HG02610 (cell line): Measurements from ENCODE around the gene C13orf46.
"Not testable (repeated sequence)": the region's sequence is repeated elsewhere in the genome, so short reads cannot be mapped to it uniquely, and the experiment has no call there.

ENCODE experiments used
- ATAC-seq: cut with Tn5 transposase; IDR thresholded peaks from one replicate; pipeline ENCODE4 v1.9.1; 2021; ENCODE audit warnings: mild to moderate bottlenecking, moderate library complexity; ENCODE audit not compliant: unreplicated experiment

The C13orf46 gene

GRCh38 chr13:113973218-113974164 lies at the start of gene C13orf46:
C13orf46 (minus strand) TSS chr13:113974076; CDS start chr13:113973997, 79 bp downstream.
- no peak for ATAC-seq

- ATAC-seq = no peak
Observed at GRCh38 chr13:114022876-114023275, 49.0 kb upstream of the C13orf46 start.

DNA sequence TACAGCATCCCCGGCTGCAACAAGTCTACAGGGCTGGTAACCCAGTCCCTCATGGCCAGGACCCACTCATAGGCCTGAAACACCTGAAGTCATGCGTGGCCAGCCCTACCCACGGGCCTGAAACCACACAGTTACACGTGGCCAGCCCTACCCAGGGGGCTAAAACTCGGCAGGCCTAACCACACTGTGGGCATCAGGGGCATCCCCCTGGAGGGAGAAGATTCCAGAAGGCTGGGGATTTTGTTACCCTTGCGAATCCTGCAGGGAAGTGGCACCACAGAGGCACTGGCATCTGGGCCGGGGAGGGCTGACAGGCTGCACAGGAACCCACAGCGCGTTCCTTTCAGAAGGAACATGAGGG lies 48.4 kb upstream of the C13orf46 start:
- no peak for ATAC-seq

- no peak for ATAC-seq
Observed at GRCh38 chr13:114021464-114022308, 47.8 kb upstream of the C13orf46 start.

- ATAC-seq = no peak
Observed at GRCh38 chr13:114020750-114021463, 47.0 kb upstream of the C13orf46 start.

GRCh38 chr13:114020134-114020533 lies 46.3 kb upstream of the C13orf46 start:
- not testable (repeated sequence) for ATAC-seq

- ATAC-seq = no peak
Observed at GRCh38 chr13:114019367-114019766, 45.5 kb upstream of the C13orf46 start.

DNA sequence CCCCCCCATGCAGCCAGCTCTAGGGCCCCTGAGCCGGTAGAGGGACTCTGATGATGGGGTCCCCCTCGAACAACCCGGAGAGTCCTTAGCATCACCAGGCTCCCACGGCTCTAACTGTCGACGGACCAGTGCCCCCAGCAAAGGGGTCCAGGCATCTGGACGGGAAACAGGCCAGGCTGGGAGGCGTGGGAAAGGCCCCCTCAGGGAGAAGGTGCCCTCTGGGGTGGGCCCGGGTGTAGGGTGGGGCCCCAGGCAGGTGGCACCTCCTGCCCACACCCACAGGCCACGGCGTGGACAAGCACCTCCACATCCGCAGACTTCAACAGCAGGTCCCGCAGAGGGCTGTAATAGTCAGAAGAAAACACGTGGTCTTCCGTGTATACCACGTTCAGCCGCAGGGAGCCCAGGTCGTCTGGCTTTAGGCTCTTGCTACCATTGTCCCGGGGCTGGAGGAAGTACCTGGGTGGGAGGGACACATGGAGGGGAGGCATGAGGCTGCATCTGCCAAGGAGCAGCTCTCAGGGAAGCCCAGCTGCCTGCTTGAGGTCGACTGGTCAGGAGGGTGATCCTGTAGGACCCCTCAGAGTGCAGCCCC lies 44.7 kb upstream of the C13orf46 start:
- ATAC-seq = no peak

- ATAC-seq = no peak
Observed at GRCh38 chr13:114017966-114018365, 44.1 kb upstream of the C13orf46 start.

DNA sequence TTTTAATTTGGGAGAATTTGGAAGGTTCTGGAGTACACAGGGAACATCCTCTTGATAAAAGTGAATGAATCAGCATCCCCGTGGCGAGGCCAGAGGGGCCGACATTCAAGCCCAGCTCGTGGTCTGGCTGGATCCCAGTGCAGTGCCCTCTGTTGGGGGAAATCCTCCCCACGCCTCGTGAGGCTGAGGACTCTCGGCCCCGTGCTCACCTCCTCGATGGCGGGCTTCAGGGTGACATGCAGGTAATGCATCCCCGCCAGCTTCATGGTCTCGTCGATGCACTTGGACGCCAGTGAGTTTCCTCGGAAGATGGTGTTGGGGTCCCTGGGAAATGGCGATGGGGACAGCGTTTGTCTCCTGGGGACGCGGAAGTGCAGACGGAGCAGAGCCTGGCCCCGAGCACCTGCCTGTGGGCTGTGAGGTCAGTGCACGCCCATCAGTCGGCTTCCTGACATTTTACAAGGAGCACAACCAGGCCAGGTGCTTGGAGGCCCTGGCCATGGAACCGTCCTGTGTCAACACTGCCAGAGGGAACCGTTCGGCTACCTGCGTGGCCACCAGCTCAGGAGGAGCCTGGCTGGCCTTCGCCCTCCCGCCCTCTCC lies 43.3 kb upstream of the C13orf46 start:
- ATAC-seq = no peak

DNA sequence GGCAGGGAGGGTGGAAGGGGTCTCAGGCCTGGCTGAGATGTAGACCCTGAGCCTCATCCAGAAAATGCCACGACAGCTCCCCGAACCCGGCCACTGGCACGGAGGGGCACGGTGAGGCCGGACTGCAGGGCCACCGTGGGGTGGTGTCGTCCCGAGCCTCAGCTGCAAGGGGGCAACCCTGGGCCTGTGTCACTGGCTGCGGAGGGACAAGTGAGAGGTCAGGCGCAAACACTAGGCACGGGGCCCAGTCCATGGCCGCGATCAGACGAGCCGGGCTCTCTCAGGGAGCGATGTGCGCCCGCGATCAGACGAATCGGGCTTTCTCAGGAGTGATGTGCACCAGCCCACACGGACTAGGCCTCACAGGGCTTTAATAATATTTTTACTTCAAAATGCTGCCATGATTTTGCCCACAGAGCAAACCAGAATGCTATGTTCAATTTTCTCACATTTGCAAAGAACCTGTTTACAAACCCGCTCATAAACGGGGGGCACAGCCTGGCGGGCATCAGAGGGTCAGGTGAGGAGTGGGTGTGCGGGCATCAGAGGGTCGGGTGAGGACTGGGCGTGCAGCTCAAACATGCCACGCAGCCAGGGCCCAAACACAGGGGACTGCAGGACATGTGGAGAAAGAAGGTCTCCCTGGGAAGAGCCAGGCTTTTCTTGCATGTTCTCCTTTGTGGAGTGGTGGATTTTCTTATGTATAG lies 42.6 kb upstream of the C13orf46 start:
- no peak for ATAC-seq

- ATAC-seq = no peak
Observed at GRCh38 chr13:114015969-114016295, 42.1 kb upstream of the C13orf46 start.

GRCh38 chr13:114015111-114015968 lies 41.5 kb upstream of the C13orf46 start:
- no peak for ATAC-seq

GRCh38 chr13:114013952-114014629 lies 40.2 kb upstream of the C13orf46 start:
- no peak for ATAC-seq

DNA sequence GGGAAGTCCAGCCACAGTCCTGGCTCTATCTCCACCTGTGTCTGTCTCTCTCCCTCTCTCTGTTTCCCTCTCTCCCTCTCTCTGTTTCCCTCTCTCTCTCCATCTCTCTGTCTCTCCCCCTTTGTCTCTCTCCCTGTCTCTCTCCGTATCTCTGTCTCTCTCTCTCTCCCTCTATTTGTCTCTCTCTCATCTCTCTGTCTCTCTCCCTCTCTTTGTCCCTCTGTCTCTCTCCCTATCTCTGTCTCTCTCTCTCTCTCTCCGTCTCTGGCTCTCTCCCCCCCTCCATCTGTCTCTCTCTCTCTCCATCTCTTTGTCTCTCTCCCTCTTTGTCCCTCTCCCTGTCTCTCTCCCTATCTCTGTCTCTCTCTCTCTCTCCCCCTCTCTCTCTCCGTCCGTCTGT lies 39.5 kb upstream of the C13orf46 start:
- no peak for ATAC-seq

DNA sequence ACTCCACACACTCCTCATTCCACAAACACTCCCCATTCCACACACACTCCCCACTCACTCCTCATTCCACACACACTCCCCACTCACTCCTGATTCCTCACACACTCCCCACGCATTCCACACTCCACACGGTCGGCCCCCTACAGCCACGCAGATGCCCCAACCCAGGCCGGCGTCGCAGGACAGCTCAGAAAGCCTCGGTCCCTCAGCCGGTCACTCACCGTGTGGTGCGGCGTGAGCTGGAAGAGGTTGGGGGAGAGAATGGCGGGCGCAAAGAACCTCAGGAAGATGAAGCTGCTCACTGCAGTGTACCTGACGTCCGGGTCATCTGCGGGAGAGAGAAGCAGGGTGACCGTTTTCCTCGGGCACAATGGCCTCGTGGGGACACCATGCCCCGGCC lies 39.0 kb upstream of the C13orf46 start:
- no peak for ATAC-seq

- ATAC-seq = no peak
Observed at GRCh38 chr13:114012141-114012540, 38.3 kb upstream of the C13orf46 start.

- no peak for ATAC-seq
Observed at GRCh38 chr13:114011226-114011625, 37.4 kb upstream of the C13orf46 start.
